Keratinocyte (primary cell): ENCODE data around the gene FIBP. TPM values are rescaled to one million over a fixed set of nuclear protein-coding genes. Genes with fewer than 3 reads are reported as not detected.

ENCODE experiments used
- DNase-seq: peaks from one replicate; pipeline ENCODE4 v3.0.0-alpha.2; 2011; ENCODE audit warnings: low read depth, missing footprints, low spot score
- FAIRE-seq: peaks from 2 replicates; lab custom pipeline; 2011; peaks lifted over from hg19 to GRCh38; lab: Jason Lieb, UNC
- H2AFZ ChIP-seq: 2 replicates; pipeline ENCODE4 v1.6.0; 2012; ENCODE audit warnings: low read length, control low read depth, inconsistent platforms; ENCODE audit not compliant: control insufficient read depth
- H3K27ac ChIP-seq: 2 replicates; pipeline ENCODE4 v1.5.1; 2011; ENCODE audit warnings: low read length; ENCODE audit not compliant: control insufficient read depth, insufficient read depth
- H3K27me3 ChIP-seq: 3 replicates; pipeline ENCODE4 v1.6.0; 2011; ENCODE audit warnings: low read length; ENCODE audit not compliant: control insufficient read depth, insufficient read depth; ENCODE audit errors: extremely low read depth
- H3K36me3 ChIP-seq, 2 experiments: 2 replicates in 1 of 2; 3 replicates in 1 of 2; pipeline ENCODE4 v1.5.1; 2011; ENCODE audit warnings: low read length in 2 of 2, mild to moderate bottlenecking in 1 of 2; ENCODE audit not compliant: control insufficient read depth in 2 of 2, insufficient read depth in 2 of 2; ENCODE audit errors: extremely low read depth in 1 of 2
- H3K4me1 ChIP-seq: 3 replicates; pipeline ENCODE4 v1.5.1; 2011; ENCODE audit warnings: low read length; ENCODE audit not compliant: control insufficient read depth, insufficient read depth; ENCODE audit errors: extremely low read depth
- H3K4me2 ChIP-seq: 3 replicates; pipeline ENCODE4 v1.6.0; 2011; ENCODE audit warnings: low read depth, low read length; ENCODE audit not compliant: control insufficient read depth, insufficient read depth; ENCODE audit errors: extremely low read depth
- H3K4me3 ChIP-seq, 3 experiments: fragments of 200-600 bp in 1 of 3; sonication (generic) in 1 of 3; 2 replicates in 2 of 3; 3 replicates in 1 of 3; pipeline ENCODE4 v1.5.1; 2011 to 2016; ENCODE audit warnings: low read length in 3 of 3, mild to moderate bottlenecking in 3 of 3, control low read depth in 2 of 3, inconsistent platforms in 1 of 3, low read depth in 1 of 3, mixed read lengths in 1 of 3, mixed run types in 1 of 3, moderate library complexity in 1 of 3; ENCODE audit not compliant: control insufficient read depth in 2 of 3, insufficient read depth in 2 of 3; ENCODE audit errors: extremely low read depth in 1 of 3
- H3K79me2 ChIP-seq: 2 replicates; pipeline ENCODE4 v1.6.0; 2012; ENCODE audit warnings: low read length; ENCODE audit not compliant: control insufficient read depth, insufficient read depth
- H3K9ac ChIP-seq: 3 replicates; pipeline ENCODE4 v1.6.0; 2011; ENCODE audit warnings: low read length; ENCODE audit not compliant: control insufficient read depth, insufficient read depth; ENCODE audit errors: extremely low read depth
- H3K9me1 ChIP-seq: 3 replicates; pipeline ENCODE4 v1.6.0; 2011; ENCODE audit warnings: low read length; ENCODE audit not compliant: control insufficient read depth, insufficient read depth; ENCODE audit errors: extremely low read depth
- H3K9me3 ChIP-seq: 2 replicates; pipeline ENCODE4 v1.5.1; 2012; ENCODE audit warnings: low read depth, low read length; ENCODE audit not compliant: control insufficient read depth
- H4K20me1 ChIP-seq: 3 replicates; pipeline ENCODE4 v1.6.0; 2011; ENCODE audit warnings: low read length; ENCODE audit not compliant: control insufficient read depth, insufficient read depth; ENCODE audit errors: extremely low read depth
- CTCF ChIP-seq, 3 experiments: IDR thresholded peaks in 1 of 3; conservative IDR thresholded peaks in 1 of 3; optimal IDR thresholded peaks in 1 of 3; 2 replicates in 2 of 3; 3 replicates in 1 of 3; pipeline versions ENCODE3 to v1.5.1; 2011; ENCODE audit warnings: low read length in 3 of 3, mild to moderate bottlenecking in 3 of 3, moderate library complexity in 2 of 3, control low read depth in 1 of 3, inconsistent platforms in 1 of 3; ENCODE audit not compliant: insufficient read depth in 2 of 3; ENCODE audit errors: extremely low read depth in 1 of 3
- EZH2 ChIP-seq: IDR thresholded peaks from one replicate; pipeline ENCODE4 v1.6.1; 2012; ENCODE audit warnings: inconsistent platforms, mild to moderate bottlenecking, low read length, moderate library complexity
- dilution Hi-C: fragments of 300-500 bp; cut with MboI; formaldehyde crosslinking; loops from one replicate; pipeline ENCODE4 v1.7.0; 2020; ENCODE audit warnings: low sequenced_read_pairs; ENCODE audit not compliant: extremely low pct_ligation_motif_present
- polyA plus RNA-seq, 5 experiments: library from polyadenylated mRNA; depleted of rRNA in 3 of 5; stranded (reverse) in 3 of 5; stranded (forward) in 1 of 5; unstranded in 1 of 5; fragments of >200 nt; gene quantifications; 1 replicate in 1 of 5; 2 replicates in 3 of 5; 3 replicates in 1 of 5; pipeline versions ENCODE4 v1.2.1 to v1.2.3, GENCODE V29; 2011 to 2012; ENCODE audit warnings: missing spikeins in 2 of 5, low read depth in 1 of 5, low replicate concordance in 1 of 5

FIBP gene
- polyA plus RNA-seq, 1 donor (not counting 4 experiments of a cell fraction or from before 2014, with no cell fraction given), result 95.1 TPM

DNA sequence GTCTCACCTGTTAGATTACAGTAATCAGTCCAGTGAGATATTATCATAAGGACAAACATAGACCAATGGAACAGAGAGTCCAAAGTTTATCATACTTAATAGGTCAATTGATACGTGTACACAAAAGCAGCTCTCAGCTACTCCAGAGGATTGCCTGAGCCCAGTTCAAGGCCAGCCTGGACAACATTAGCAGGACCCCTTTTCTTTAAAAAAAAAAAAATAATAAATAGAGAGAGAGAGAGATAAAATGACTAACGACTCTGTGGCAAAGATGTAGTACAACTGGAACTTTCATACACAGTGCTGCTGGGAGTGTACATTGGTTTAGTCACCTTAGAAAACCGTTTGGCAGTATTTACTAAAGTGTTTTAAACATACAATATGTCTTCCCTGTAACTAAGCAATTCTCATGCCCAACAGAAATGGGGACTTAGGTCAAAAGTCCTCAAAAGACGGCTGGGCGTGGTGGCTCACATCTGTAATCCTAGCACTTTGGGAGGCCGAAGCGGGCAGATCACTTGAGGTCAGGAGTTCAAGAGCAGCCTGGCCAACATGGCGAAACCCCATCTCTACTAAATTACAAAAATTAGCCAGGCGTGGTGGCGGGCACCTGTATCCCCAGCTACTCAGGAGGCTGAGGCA is 43.9 kb downstream of the FIBP start:
- Histone ChIP-seq H3K79me2 (no peaks in the 10 kb centered on the region), H3K9me1 (no peaks in the 10 kb centered on the region), H4K20me1 (no peaks in the 10 kb centered on the region), H3K4me1 (peaks cover 4% of the 10 kb centered on the region), H3K27ac (no peak overlapping the region), H2AFZ (no peak overlapping the region), H3K4me2 (no peak overlapping the region), H3K9me3 (no peaks in the 10 kb centered on the region), H3K9ac (no peak overlapping the region), H3K36me3 (no peaks in the 10 kb centered on the region), H3K4me3 (no peak overlapping the region), H3K27me3 (no peaks in the 10 kb centered on the region)
- dilution Hi-C loops, result no loop called here
- TF ChIP-seq EZH2, result no peak
- no peak for TF ChIP-seq CTCF (optimal IDR thresholded peaks at IDR 0.05 in 1 of 3, IDR thresholded peaks at IDR 0.05 in 1 of 3, conservative IDR thresholded peaks at IDR 0.05 in 1 of 3; ENCODE audit: extremely low read depth in 1 of 3, insufficient read depth in 2 of 3, low read length in 3 of 3)
- DNase-seq (no peak), FAIRE-seq (no peak)

DNA sequence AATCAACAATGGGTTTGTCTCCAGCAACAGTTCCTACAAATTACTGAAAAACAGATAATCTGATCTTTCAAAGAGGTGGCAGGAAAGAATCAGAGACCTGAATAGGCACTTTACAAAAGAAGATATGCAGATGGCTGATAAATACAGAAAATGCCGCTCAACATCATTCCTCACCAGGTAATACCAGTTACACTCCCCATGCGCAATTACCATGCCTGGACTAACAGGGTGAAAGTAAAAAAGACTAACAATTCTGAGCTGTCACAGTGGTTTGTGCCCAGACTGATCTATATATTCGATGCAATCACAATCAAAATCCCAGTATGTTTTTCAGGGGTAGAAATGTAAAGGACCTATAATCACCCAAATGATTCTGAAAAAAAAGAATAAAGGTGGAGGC is 44.5 kb downstream of the FIBP start:
- Histone ChIP-seq H3K4me1 (peaks cover 4% of the 10 kb centered on the region), H3K4me2 (no peak overlapping the region), H3K36me3 (no peaks in the 10 kb centered on the region), H4K20me1 (no peaks in the 10 kb centered on the region), H2AFZ (no peak overlapping the region), H3K27ac (no peak overlapping the region), H3K9ac (no peak overlapping the region), H3K4me3 (no peak overlapping the region), H3K9me1 (no peaks in the 10 kb centered on the region), H3K27me3 (no peaks in the 10 kb centered on the region), H3K79me2 (no peaks in the 10 kb centered on the region), H3K9me3 (no peaks in the 10 kb centered on the region)
- no peak for DNase-seq
- TF ChIP-seq CTCF (optimal IDR thresholded peaks at IDR 0.05 in 1 of 3, IDR thresholded peaks at IDR 0.05 in 1 of 3, conservative IDR thresholded peaks at IDR 0.05 in 1 of 3; ENCODE audit: extremely low read depth in 1 of 3, insufficient read depth in 2 of 3, low read length in 3 of 3) (no peak), EZH2 (no peak)
- dilution Hi-C loops, result no loop called here
- no peak for FAIRE-seq
